ENCODE data around the gene BRIX1. TPM values are rescaled to one million over a fixed set of nuclear protein-coding genes. Genes with fewer than 3 reads are reported as not detected.
A peak's percentile ranks its signal among the peaks of the same experiment; 100 is the strongest.

Gene BRIX1, protein sequence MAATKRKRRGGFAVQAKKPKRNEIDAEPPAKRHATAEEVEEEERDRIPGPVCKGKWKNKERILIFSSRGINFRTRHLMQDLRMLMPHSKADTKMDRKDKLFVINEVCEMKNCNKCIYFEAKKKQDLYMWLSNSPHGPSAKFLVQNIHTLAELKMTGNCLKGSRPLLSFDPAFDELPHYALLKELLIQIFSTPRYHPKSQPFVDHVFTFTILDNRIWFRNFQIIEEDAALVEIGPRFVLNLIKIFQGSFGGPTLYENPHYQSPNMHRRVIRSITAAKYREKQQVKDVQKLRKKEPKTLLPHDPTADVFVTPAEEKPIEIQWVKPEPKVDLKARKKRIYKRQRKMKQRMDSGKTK
- 34.3 TPM for polyA plus RNA-seq (2013, experiment 1 of 2; ENCODE audit: insufficient read length)
- 35.8 TPM for polyA plus RNA-seq (2013, experiment 2 of 2; ENCODE audit: insufficient read length)

DNA sequence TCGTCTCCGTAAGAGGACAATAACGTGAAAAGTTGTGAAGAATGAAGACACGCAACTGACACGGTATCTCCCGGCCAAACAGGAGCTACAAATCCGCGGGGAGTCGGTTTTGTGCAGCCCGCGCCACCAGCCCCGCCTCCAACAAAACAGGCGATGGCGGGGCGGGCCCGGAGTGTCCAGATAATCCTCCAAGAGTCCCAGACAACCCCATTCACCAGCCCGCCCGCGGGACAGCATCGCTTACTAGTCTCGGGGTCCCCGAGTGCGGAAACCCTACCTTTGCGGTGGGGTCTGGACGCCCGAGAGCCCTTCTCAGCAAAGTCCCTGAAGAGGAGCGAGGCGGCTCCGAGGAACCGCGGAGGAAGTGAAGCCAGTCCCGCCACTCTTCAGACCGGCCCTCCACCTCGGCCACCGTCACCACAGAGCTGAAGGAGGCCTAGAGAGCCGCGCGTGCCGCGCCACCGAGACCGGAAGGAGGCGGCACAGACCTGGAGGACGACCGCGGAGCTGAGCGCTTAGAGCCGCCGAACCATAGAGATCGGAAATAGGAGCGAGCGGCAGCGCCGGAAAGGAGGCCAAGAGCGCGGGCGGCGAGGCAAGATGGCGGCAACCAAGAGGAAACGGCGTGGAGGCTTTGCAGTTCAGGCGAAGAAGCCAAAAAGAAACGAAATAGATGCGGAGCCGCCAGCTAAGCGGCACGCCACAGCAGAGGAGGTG is at the start of gene BRIX1, which contains the start of gene RAD1:
BRIX1 (plus strand) TSS at position 573 of the 717 bp plus-strand sequence; CDS start at position 601, 28 bp downstream.
RAD1 (minus strand) TSS at position 366 of the 717 bp plus-strand sequence. CDS start 612 bp downstream, outside the sequence.
- peak; percentile 97 for DNase-seq

GRCh38 chr5:34866989-34867471 is 48.5 kb upstream of the BRIX1 start:
- DNase-seq: no peak

GRCh38 chr5:34867660-34868059 is 47.9 kb upstream of the BRIX1 start:
- no peak for DNase-seq

GRCh38 chr5:34868791-34869190 is 46.7 kb upstream of the BRIX1 start:
- no peak for DNase-seq

DNA sequence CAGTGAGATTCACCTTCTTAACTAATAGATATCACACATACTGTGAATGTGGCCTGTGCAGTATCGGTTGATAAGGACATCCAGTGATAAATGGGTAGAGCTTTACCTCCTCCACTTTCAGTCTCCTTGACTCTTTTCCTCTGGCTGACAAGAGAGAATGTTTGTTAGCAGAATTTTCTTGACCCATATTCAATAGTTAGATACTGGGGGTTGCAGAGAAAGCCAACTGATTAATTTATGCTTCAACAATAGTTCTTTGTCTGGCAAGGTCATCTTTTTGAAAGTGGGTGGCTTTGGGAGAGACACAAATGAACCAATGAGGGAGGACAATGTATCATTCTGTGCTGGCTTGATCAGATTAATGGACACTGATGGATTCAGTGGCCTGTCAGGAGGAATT is 46.3 kb upstream of the BRIX1 start:
- no peak for DNase-seq

DNA sequence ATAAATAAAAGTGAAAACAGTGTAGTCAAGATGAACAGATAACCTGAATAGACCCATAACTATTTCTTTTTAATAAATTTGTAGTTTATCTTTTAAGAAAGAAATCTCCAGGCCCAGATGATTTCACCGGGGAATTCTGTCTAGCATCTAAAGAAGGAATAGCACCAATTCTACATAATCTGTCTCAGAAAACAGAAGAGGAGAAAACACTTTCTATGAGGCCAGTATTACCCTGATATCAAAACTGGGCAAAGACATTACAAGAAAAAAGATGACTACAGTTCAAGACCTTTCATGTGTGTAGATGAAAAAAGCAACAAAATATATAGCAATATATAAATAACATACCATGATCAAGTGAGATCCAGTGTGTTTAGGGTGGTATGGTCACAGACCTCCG is 45.1 kb upstream of the BRIX1 start:
- DNase-seq: no peak

DNA sequence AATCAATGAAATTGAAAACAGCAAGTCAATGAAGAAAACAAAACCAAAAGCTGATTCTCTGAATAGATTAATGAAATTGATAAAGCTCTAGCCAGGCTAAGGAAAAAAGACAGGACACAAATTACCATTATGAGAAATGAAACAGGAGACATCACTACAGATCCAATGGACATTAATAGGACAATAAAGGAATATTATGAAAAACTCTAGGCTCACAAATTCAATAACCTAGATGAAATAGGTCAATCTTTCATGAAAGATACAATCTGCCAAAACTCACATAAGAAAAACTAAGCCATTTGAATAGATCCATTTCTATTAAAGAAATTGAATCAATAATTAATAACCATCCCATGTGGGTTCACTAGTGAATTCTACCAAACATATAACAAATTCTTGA is 39.2 kb upstream of the BRIX1 start:
- no peak for DNase-seq

GRCh38 chr5:34881246-34881645 is 34.3 kb upstream of the BRIX1 start:
- no peak for DNase-seq

GRCh38 chr5:34886392-34887119 is 29.0 kb upstream of the BRIX1 start:
- no peak for DNase-seq

- no peak for DNase-seq
Observed at GRCh38 chr5:34889394-34889793, 26.1 kb upstream of the BRIX1 start.

GRCh38 chr5:34891981-34892380 is 23.5 kb upstream of the BRIX1 start:
- DNase-seq: peak; percentile 98

DNA sequence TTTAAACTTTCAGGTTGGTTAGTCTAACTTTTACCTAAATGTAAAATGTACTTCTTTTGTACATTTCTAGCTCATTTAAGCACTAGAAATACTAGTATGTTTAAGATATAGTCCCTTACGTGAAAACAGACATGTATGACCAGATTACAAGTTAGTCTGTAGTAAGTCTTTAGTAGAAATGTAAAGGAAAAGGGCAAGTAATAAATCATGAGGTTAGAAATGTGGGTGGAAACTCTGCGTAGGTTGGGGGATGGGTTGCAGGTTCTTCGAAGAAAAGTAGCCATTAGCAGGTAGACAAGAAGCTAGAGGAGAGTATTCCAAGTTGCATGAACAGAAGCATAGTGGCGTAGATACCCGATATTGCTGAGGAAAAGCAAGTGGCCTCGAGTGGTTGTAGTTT is 23.1 kb upstream of the BRIX1 start:
- no peak for DNase-seq

GRCh38 chr5:34894716-34895115 is 20.8 kb upstream of the BRIX1 start:
- no peak for DNase-seq

GRCh38 chr5:34895641-34896419 is 19.7 kb upstream of the BRIX1 start:
- DNase-seq: no peak

DNA sequence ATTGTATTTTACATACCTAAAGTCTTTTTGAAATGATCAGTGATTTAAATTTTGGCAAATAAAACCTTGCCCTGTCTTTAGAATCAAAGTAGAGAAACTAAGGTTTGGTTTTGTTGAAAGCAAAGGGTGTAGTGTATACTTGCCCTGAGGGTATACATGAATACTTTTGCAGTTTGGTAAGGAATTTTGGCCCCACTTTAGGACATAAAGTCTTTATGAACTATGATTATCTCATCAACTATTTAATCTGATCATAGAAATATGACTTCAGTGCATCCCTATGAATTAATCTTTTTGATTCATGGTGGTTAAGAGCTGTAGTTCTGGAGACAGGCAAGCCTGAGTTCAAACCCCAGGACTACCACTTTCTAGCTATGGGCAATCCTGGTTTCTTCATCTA is 17.9 kb upstream of the BRIX1 start:
- no peak for DNase-seq

DNA sequence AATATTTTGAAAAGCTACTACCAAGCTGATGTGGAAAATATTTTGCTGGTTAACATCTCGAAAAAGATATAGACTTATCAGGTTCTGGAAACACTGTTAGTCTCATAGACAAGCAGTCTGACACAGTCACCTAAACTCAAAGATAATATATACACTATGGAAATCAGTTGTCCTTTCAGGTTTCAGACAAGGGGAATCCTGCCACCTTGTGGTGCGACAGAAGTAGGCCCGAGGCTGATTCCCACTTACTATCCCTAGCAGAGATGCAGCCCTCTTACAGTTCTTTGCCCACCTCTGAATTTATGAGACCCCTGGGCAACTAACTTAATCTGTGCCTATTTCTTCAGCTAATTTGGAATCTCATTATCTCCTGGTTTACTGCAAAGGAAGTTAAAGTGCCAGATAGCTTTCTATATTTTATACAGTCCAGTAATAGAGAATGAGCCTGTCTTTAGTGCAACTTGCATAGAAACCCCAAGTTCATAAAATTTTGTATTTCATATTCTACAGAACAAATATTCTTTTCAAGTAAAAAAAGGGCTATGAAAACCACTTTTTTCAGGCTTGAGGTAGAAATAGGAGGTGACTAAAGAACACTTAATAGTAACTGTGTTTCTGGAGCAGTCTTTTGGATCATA is 17.1 kb upstream of the BRIX1 start:
- DNase-seq: peak; percentile 72

DNA sequence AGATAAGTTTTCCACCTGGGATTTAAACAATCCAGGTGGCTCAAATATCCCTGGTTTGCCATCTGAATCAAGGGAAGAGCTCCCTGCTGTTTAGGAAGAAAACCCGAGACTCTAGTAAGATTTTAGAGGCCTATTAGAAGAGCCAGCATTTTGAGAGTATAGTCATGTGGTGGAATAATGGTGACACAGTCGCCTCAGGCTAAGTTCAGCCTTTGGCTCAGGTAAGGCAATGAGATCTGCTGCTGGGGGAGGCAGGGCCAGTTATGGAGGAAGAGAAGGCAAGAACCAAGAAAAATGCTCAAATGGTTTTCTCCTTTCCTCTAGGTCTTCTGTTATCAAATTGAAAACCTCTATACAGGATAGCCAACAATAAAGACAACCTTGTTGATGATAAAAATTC is 16.4 kb upstream of the BRIX1 start:
- no peak for DNase-seq

DNA sequence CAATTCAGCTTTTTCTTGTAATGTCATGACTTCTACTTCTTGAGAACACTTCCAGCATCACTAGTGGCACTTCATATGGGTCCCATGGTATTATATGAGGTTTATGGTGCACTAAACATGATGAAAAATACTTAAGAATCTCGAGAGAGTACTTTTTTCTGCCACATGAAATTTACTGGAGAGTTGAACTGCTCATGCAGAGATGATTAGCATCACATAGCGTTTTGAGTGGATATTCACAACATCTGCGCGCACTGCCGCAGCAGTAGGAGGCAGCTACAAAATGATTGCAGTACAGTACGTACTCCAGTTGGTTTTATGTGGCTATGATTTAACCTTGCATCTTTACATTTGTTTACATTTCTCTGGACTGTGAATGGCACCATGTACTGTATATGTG is 14.9 kb upstream of the BRIX1 start:
- DNase-seq: no peak

- DNase-seq: no peak
Observed at GRCh38 chr5:34903260-34903659, 12.3 kb upstream of the BRIX1 start.

DNA sequence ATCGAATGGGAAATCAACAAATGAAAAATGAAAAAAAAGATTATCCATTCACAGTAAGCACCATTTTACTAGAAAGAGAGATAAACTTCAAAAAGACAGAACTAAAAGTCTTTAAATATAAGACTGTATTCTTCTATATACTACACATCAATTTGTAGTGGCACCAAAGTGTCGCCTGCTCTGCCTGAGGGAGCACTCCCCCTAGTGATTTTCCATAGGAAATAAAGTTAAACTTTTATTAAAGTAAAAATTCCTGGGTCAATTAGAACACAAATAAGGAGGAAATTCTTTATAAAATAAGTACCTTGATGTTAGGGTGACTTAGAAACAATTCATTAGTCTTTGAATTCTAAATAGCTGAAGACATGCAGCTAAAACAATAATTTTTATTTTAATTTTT is 9.9 kb upstream of the BRIX1 start:
- no peak for DNase-seq

DNA sequence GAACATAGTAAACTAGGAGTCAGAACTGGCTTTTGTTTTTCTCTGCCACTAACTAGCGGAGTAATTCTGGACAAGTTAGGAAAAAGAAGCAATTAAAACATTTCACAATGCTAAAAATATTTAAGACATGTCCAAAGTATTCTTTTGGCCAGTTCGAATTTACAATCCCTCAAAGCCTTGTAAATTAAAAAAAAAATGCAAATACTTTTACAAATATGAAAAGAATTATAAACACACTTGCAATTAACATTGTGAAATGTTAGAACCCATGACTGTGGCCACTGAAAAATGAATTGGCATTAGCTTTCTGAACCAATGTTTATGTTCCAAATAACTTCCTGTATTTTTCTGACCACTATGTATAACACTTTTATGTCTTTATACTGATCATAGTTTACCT is 2.4 kb upstream of the BRIX1 start:
- DNase-seq: peak; percentile 60
